ENCODE measurements around the gene MSH4.

The MSH4 gene

GRCh38 chr1:75950176-75950575 is 153.5 kb downstream of the MSH4 start:
- no peak for DNase-seq

DNA sequence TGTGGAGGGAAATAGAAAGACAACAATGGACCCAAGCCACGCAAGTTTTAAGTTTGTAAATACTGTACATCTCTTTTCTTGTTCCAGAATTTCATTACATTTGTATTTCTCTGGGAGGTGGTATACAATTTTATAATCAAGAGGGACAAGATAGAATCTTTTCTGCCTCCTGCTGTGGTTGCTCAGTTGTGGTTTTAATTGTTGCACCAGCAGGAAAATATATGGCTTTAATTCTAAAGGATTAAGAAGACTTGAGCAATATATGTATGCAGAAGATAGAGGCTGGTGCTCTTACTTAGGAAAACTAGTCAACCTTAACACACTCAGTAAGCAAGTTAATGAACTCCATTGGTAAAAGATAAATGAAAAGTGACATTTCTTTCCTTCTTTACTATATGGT is 155.3 kb downstream of the MSH4 start:
- DNase-seq, result peak; percentile 63

GRCh38 chr1:75953461-75953860 is 156.8 kb downstream of the MSH4 start:
- no peak for DNase-seq

DNA sequence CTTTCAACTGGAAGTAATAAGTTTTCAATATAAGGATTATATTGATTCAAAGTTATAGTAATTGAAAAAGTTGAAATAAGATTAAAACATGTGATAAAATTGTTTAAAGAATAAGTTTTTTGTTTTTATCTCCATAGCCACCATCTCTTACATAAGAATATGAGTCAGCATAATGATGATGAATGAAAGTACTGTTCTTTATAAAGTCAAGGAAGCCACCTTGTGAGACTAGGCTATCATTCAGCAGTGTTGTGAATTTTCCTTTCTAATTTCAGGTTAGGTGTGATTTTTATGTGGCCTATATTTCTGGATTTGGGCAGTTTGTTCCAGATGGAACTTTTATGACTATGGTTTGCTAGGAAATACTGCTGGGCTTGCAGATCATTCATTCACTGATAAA is 157.9 kb downstream of the MSH4 start:
- peak; percentile 74 for DNase-seq

Measured in OCI-M1 (cell line).